HG03521 (cell line): ENCODE results near the gene FAHD1.
A peak's percentile ranks its signal among the peaks of the same experiment; 100 is the strongest.

Experiments used
- ATAC-seq: cut with Tn5 transposase; IDR thresholded peaks from one replicate; pipeline ENCODE4 v1.9.1; 2021; ENCODE audit warnings: mild to moderate bottlenecking, moderate library complexity; ENCODE audit not compliant: unreplicated experiment

Gene FAHD1

DNA sequence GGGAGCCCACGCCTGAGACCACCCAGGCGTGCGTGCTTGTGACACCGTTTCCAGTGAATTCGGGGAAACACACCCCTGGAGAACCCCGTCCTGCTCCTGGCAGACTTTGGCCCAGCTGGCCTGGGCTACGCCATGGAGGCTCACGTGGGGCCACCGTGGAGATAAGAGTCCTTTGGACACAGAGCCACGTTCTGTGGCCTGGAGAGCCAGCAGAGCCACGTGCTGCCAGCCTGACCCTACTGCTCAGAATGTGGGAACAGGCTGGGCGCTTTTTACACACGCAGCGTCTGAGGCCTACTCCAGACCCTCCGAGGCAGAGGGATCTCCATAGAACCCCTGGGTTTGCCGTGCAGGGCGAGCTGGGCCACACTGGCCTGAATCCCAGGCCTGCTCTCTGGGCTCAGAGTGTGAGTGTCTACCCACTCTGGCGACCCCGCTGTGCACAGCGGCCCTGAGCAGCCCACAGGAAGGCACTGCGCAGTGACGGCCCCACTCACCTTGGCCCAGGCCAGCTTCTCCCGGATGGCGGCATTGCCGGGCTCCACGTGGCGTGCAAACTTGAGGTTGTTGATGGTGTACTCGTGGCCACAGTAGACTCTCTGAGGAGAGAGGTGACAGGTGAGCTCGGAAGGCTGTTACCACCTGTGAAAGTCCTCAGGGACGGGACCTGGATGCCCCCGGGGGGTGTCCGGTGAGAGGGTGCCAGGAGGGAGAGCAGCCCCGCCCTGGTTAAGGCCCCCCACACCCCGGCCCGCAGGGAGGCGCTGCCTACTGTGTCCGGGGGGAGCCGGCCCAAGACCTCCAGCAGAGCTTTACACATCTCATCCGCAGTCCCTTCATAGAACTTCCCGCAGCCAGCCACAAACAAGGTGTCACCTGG, 10.4 kb upstream of the FAHD1 start:
- ATAC-seq = no peak

DNA sequence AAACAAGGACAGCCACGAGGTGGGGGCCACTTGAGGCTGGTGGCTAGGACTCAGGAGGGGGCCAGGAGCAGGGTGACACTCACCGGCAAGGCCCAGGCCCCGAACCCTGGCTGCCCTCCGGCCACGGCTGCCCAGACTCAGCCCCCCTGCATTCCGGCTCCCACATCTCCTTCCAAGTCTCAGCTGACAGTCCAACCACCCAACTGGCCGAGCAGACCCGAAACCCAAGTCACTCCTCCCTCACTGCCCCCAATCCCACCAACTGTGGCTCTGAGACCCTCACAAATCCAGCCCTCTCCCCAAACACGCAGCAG, 9.8 kb upstream of the FAHD1 start:
- ATAC-seq = no peak

GRCh38 chr16:1817716-1818115, 9.3 kb upstream of the FAHD1 start:
- no peak for ATAC-seq

DNA sequence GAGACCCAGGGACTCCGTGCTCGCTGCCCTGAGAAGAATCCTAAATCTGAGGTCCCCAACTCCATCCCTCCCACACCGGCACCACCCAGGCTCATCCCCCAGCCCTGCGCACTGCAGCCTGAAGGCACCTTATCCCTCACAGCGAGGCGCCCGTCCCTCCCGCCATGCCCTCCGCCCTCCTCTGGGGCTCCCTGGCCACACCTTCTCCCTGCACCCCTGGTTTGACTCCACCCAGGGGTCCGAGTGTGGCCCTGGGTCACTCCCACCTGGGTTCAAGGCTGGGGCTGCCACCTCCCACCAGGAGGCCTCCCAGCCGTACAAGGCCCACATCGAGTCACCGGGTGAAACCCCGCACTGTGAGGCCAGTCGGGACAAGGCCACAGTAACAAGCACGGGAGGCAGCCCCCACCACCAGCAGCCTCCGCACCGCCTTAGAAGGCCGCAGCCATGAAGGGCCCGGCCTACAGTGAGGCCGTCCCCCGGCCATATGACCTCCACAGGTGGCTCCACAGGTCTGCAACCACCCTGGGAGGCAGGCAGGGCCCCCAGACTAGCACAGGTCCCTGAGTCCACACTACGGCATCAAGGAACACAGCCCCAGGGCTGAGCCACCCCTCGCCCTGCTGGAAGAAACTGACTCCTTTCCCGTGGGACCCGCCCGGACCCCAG, 8.7 kb upstream of the FAHD1 start:
- ATAC-seq = no peak

DNA sequence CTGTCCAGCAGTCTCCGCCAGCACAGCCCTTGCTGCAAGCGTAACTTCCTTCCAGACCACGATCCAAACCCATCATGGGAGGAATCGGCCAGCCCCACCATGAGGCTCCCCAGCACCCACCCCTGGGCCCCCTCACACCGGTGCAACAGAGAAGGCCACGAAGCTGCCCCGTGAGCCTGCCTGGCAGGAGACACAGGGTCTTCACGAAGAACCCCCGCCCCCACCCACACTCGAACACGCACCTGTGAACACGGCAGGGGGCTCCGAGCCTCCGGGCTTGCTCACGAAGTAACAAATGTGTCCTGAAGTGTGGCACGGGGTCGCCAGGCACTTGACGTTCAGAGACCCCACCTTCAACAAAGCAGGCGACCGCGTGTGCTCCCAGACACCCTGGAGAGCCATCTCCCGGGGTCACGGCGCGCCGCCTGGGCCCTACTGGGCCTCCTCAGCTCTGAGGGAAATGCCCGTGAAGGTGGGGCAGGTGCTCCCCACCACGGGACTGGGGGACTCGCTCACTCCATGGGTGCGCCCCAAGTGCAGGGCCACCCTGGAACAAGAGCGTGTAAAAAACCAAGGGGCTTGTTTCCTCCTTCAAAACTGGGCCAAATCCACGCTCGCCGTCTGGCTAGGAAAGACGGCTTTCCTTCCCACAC, 8.0 kb upstream of the FAHD1 start:
- ATAC-seq = no peak

DNA sequence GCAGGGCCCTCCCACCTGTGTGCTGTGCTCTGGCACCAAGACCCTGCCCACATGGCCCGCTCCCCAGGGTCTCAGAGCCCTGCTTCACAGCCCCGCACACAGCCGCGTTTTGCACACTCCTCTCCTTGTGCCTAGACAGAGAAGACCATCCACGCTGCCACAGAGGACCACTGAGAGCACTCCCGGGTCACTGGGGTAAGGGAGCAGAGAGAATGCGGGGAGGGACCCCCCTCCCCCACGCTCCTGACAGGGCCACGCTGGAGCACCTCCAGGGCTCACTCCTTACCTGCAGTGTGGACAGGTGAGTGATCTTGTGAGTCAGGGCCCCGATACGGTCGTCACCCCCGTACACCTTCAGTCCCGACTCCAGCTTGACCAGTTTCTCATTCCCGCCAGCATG, 7.4 kb upstream of the FAHD1 start:
- no peak for ATAC-seq

GRCh38 chr16:1820096-1820945, 6.7 kb upstream of the FAHD1 start:
- no peak for ATAC-seq

- ATAC-seq = no peak
Measured at GRCh38 chr16:1820946-1821290, 6.1 kb upstream of the FAHD1 start.

DNA sequence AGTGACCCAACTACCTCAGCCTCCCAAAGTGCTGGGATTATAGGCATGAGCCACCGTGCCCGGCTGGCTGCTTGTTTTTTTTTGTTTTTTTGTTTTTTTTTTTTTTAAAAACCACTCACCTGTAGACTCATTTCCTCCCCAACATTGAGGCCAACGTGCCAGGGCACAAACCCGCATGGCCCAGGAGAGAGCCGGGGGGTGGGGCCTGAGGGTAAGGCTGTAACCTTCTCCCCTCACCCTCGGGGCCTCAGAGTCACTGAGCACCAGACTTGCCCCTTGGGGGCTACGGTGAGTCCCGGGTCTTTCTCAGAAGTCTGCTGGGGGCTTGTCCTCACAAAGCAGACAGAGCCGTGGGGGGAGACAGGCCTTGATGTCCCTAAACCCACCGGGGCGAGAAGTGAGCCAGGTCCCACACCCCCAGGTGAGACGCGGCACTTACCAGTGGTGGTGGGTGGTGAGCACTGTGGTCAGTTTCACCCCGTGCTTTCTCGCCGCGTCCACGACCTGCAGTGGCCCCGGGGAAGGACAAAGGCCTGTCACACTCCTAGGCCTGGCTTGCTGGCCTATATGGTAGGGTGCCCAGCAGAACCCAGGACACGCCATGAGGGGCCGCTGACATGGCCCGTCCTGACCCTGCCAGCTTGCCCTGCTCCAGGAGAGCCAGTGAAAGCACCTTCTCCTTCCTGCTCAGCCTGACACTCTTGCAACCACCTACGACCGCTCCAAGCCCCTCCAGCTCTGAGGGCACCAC, 5.0 kb upstream of the FAHD1 start:
- ATAC-seq = no peak

DNA sequence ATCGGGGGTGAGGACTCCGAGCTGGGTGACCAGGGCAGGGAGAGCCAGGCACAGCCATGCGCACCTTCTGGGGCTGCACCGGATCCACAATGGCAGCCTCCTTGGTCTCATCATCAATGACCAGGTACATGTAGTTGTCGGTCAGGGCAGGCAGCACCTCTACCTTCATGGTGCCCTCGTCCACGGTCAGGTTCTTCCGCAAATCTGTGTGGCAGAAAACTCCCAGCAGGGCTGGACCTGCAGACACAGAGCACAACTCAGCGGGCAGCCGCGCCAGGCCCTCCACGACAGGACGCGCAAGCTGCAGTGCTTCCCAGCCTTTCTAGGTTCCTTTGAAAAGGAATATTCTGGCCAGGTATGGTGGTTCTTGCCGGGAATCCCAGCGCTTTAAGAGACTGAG, 4.2 kb upstream of the FAHD1 start:
- no peak for ATAC-seq

- ATAC-seq = no peak
Measured at GRCh38 chr16:1823821-1824220, 3.2 kb upstream of the FAHD1 start.

GRCh38 chr16:1825381-1825863, 1.6 kb upstream of the FAHD1 start:
- no peak for ATAC-seq

DNA sequence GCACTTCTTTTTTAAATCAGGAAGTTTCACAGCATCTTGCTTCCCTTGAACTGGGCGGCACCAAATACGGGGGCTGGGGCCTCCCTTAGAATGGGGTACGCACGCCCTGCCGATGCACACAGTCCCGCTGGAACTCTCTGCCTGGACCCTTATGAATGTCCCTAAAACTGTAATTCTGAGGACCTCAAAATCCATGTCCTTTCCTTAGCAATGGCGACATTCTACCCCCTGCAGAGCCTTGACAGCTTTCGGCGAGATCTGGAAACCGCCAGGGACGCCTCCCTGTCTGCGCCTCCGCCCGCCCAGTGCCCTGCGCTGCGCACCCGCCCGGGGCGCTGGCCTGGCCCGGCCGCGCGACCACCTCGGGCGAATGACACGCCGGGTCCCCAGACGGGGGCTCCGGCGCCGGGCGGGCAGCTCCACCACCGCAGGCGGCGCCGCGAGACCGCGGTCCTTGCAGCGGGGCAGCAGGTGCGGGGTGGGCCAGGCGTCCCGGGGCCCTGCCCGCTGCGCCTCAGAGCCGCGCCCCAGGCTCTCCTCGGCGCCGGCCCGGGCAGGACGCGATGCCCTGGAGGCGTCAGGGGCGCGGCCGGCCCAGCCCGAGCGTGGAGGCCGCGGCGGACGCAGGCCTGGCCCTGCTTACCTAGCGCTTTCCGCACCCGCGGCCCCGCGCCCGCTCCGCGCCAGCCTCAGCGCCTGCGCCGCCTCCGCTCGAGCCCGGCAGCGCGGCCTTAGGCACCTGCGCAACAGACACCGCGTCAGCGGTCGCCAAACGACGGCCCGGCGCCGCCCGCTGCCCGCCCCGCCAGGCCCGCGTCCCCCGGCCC, 929 bp upstream of the FAHD1 start:
- ATAC-seq = peak; percentile 41

DNA sequence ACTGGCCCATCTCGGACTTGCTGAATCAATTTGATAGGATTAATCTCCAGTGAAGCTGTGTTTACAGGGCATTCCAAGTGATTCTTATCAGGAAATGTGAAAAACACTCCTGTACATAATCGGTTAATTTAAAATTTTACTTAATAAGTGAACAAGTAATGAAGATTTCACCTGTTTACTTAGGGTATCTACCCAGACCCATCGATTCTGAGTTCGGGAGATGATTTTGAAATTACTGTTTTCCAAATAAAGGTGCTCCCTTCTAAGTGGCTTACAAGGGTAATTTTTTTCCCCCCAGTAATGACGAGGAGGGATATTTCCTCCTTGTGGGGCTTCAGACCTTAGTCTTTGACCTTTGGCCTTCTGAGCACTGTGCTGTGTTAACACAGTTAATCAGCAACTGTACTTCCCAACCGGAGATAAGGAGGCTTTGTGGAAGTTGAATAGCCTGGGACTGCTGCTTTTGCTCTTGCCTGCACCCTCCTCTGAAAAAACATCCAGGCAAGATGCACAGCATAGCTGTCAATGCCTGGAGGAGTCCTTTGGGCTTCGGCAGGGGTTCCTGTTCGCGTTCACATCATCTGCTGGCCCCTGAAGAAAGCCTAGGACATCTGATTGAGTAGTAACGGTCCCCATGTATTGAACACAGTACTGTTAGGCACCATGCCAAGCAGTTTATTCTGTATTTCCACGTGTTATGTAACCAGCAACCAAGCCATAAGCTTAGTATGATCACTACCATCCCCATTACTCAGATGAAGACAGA, 1.8 kb downstream of the FAHD1 start:
- ATAC-seq = no peak

- no peak for ATAC-seq
Measured at GRCh38 chr16:1830213-1830612, 3.2 kb downstream of the FAHD1 start.

DNA sequence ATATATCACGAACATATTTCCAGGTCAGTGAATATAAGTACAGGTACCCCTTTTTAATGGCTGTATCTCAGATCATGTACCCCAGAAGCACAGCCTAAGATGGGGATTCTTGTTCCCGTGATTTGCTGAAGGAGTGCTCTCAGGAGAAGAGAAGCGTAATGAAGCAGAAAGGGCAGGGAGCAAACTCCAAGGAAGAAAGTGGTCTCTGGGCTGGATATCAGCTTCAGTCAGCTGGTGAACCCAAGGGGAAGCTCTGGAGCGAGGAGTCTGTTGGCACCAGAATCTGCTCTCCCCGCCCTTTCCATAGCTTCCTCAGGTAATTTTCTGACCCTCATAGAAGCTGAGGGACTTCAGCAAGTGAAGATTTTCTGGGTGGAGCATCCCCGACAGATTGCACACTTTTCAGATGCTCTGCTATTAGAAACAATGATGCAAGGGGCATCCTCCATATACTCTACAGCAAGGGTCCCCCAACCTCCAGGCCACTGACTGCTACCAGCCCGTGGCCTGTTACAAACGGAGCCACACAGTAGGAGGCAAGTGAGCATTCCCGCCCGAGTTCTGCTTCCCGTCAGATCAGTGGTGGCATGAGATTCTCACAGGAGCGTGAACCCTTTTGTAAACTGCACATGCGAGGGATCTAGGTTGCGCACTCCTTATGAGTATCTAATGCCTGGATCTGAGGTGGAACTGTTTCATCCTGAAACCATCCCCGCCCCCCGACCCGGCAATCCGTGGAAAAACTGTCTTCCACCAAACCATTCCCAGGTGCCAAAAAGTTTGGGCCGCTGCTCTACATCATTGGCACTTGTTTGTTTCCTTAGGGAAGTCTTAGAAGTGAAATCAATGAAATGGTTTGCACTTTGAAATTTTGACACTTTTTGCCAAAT, 4.4 kb downstream of the FAHD1 start:
- no peak for ATAC-seq

DNA sequence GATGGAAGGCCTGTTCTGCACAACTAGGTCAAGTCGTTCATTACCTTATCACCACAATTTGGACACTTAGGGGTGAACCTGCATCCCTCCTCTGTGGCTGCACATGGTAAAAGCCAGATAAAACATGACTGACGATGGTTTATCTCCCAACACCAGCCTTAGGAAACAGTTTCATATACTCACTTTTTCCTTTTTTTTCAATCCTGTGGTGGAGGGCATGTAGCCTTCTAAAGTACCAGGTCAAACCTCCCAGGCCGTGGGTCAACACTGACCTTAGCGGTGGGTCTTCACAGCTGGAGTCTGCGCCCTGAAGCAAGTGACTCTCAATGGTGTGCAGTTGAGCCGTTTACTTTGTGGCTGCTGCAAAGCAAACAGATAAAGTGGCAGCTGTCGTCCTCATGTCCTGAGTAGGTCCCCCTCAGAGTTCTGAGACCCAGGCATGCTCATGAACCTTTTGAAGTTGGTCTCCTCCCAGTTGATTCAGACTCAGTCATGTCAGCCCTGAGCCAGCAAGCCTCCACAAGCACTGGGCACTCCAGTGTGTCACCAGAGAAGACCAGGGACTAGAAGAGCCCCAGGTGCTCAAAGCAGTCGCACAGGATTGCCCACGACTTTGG, 5.9 kb downstream of the FAHD1 start:
- ATAC-seq = no peak
